Fibroblast of upper back skin (primary cell): ENCODE results near the gene GPR63.

ENCODE experiments used
- DNase-seq: peaks from one replicate; pipeline ENCODE4 v3.0.0-alpha.2; 2013

Gene GPR63

GRCh38 chr6:96749891-96750290, 87.4 kb downstream of the GPR63 start:
- no peak for DNase-seq
